ENCODE results near the gene MAEA.
"Not testable (repeated sequence)": the region's sequence is repeated elsewhere in the genome, so short reads cannot be mapped to it uniquely, and the experiment has no call there.

The MAEA gene

GRCh38 chr4:1285151-1285789 is 4.4 kb upstream of the MAEA start:
- FAIRE-seq = no peak

GRCh38 chr4:1285790-1286553 is 3.7 kb upstream of the MAEA start:
- FAIRE-seq = no peak

- no peak for FAIRE-seq
Observed at GRCh38 chr4:1288786-1289185, 905 bp upstream of the MAEA start.

- no peak for FAIRE-seq
Observed at GRCh38 chr4:1290165-1290977, 680 bp downstream of the MAEA start.

- FAIRE-seq = no peak
Observed at GRCh38 chr4:1291091-1291490, 1.4 kb downstream of the MAEA start.

- no peak for FAIRE-seq
Observed at GRCh38 chr4:1291996-1292702, 2.5 kb downstream of the MAEA start.

- FAIRE-seq = not testable (repeated sequence)
Observed at GRCh38 chr4:1292703-1293011, 3.0 kb downstream of the MAEA start.

GRCh38 chr4:1293531-1293941 is 3.8 kb downstream of the MAEA start:
- FAIRE-seq = no peak

- no peak for FAIRE-seq
Observed at GRCh38 chr4:1293991-1294390, 4.3 kb downstream of the MAEA start.

GRCh38 chr4:1294424-1294823 is 4.7 kb downstream of the MAEA start:
- no peak for FAIRE-seq

GRCh38 chr4:1294891-1295290 is 5.2 kb downstream of the MAEA start:
- FAIRE-seq = no peak

- FAIRE-seq = no peak
Observed at GRCh38 chr4:1295405-1296055, 5.8 kb downstream of the MAEA start.

GRCh38 chr4:1296324-1297022 is 6.8 kb downstream of the MAEA start:
- FAIRE-seq = no peak

- FAIRE-seq = no peak
Observed at GRCh38 chr4:1297023-1297395, 7.3 kb downstream of the MAEA start.

GRCh38 chr4:1297456-1298325 is 8.0 kb downstream of the MAEA start:
- FAIRE-seq = no peak

GRCh38 chr4:1298461-1298860 is 8.8 kb downstream of the MAEA start:
- no peak for FAIRE-seq

GRCh38 chr4:1299301-1299860 is 9.7 kb downstream of the MAEA start:
- no peak for FAIRE-seq

- FAIRE-seq = no peak
Observed at GRCh38 chr4:1300466-1301455, 11.1 kb downstream of the MAEA start.

GRCh38 chr4:1302159-1302558 is 12.5 kb downstream of the MAEA start:
- no peak for FAIRE-seq
